Kidney (tissue), 14 donors: ENCODE measurements around the gene DEAF1. TPM values are rescaled to one million over a fixed set of nuclear protein-coding genes. Genes with fewer than 3 reads are reported as not detected.

Source experiments
- DNase-seq, 5 donors: peaks; one replicate each; pipeline ENCODE4 v3.0.0-alpha.2; 2013 to 2020
- FAIRE-seq: peaks from 2 replicates; lab custom pipeline; 2012; peaks lifted over from hg19 to GRCh38; lab: Jason Lieb, UNC
- H3K27ac ChIP-seq, 2 donors: one replicate each; pipeline ENCODE4 v1.7.0; 2013; ENCODE audit warnings: low read depth in 2 of 2, low read length in 2 of 2, inconsistent platforms in 1 of 2
- H3K27me3 ChIP-seq: one replicate; pipeline ENCODE4 v1.7.1; 2013; ENCODE audit warnings: low read length, inconsistent platforms; ENCODE audit not compliant: control insufficient read depth, insufficient read depth
- H3K36me3 ChIP-seq, 3 donors: one replicate each; pipeline versions ENCODE4 v1.7.0 to v1.7.1; 2013; ENCODE audit warnings: low read length in 3 of 3, control low read depth in 1 of 3, inconsistent platforms in 1 of 3; ENCODE audit not compliant: insufficient read depth in 3 of 3, control insufficient read depth in 2 of 3
- H3K4me1 ChIP-seq, 3 donors: one replicate each; pipeline versions ENCODE4 v1.7.0 to v1.7.1; 2013; ENCODE audit warnings: low read length in 3 of 3, inconsistent platforms in 1 of 3, low read depth in 1 of 3; ENCODE audit not compliant: control insufficient read depth in 2 of 3, insufficient read depth in 2 of 3
- H3K4me3 ChIP-seq, 3 donors: one replicate each; pipeline versions ENCODE4 v1.7.0 to v1.8.1; 2013; ENCODE audit warnings: low read length in 3 of 3, control low read depth in 1 of 3, inconsistent platforms in 1 of 3
- H3K9ac ChIP-seq, 3 donors: one replicate each; pipeline versions ENCODE4 v1.7.0 to v1.7.1; 2013; ENCODE audit warnings: low read length in 3 of 3, control low read depth in 1 of 3, inconsistent platforms in 1 of 3
- H3K9me3 ChIP-seq, 3 donors: one replicate each; pipeline versions ENCODE4 v1.7.0 to v1.7.1; 2013; ENCODE audit warnings: low read length in 3 of 3, control low read depth in 1 of 3, inconsistent platforms in 1 of 3; ENCODE audit not compliant: control insufficient read depth in 2 of 3, insufficient read depth in 1 of 3
- intact Hi-C: fragments of 100-400 bp; cut with DNase I; formaldehyde crosslinking; loops from one replicate; pipeline ENCODE4 v1.11.1; 2022
- polyA plus RNA-seq: library from polyadenylated mRNA; stranded (reverse); fragments of 350-450 nt; fragmentation: Illumina TruSeq; extraction: RNeasy Lipid Tissue Mini Kit (QIAGEN cat#74804); gene quantifications from one replicate; pipeline ENCODE4 v1.2.3, GENCODE V29; 2014; ENCODE audit warnings: low read depth, low replicate concordance; ENCODE audit not compliant: insufficient read depth
- total RNA-seq: library from RNA; stranded (reverse); fragmentation: NEBNext Ultra II Directional; extraction: Animal tissue kit (Norgen Biotek cat#: 25700); gene quantifications from one replicate; pipeline ENCODE4 v1.2.1, GENCODE V29; 2021
- TF ChIP-seq, protein P1 (sequence below): IDR thresholded peaks from 3 replicates; pipeline ENCODE4 v1.5.1; 2012; ENCODE audit warnings: mild to moderate bottlenecking, moderate library complexity, borderline replicate concordance; ENCODE audit not compliant: insufficient read depth; ENCODE audit errors: extremely low read depth
- donor health status: control.
- donor health status: control.
- donor health status: control.
- donor health status: control.
- donor health status: control.
- donor health status: DM: yes; HTN: yes; CAD: no.
- donor health status: Normal renal cell carcinoma (clear cell type).

The DEAF1 gene
- total and polyA plus RNA-seq, 2 donors from 2014 or later, result 30.2 to 54.5 TPM

DNA sequence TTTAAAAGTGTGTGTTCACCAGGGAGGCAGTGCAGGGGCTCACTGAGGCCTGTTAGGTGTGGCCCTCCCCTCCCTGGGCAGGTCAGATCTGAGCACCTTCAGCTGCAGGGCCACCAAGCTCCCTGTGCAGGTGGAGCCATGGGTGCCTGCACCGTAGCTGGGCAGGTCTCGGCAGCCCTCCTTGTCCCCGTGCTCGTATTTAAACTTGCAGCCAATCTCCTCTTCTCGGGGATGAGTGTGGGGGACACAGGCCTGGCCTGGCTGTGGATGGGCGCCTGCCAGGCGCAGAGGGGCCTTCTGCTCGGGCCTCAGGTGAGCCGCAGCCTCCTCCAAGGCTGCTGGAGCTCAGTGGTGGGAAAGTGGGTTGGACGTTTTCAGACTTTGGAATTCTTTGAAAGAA lies 99.6 kb downstream of the DEAF1 start:
- FAIRE-seq (no peak), DNase-seq (no peak)
- Histone ChIP-seq H3K4me1 (no peaks in the 10 kb centered on the region), H3K9me3 (no peaks in the 10 kb centered on the region), H3K27ac (no peak overlapping the region), H3K9ac (no peak overlapping the region), H3K4me3 (no peak overlapping the region), H3K36me3 (peaks cover 0 to 44% (median 25%) of the 10 kb centered on the region in 3 donors), H3K27me3 (no peaks in the 10 kb centered on the region)
- intact Hi-C loops, result no loop called here
- TF ChIP-seq, protein P1, sequence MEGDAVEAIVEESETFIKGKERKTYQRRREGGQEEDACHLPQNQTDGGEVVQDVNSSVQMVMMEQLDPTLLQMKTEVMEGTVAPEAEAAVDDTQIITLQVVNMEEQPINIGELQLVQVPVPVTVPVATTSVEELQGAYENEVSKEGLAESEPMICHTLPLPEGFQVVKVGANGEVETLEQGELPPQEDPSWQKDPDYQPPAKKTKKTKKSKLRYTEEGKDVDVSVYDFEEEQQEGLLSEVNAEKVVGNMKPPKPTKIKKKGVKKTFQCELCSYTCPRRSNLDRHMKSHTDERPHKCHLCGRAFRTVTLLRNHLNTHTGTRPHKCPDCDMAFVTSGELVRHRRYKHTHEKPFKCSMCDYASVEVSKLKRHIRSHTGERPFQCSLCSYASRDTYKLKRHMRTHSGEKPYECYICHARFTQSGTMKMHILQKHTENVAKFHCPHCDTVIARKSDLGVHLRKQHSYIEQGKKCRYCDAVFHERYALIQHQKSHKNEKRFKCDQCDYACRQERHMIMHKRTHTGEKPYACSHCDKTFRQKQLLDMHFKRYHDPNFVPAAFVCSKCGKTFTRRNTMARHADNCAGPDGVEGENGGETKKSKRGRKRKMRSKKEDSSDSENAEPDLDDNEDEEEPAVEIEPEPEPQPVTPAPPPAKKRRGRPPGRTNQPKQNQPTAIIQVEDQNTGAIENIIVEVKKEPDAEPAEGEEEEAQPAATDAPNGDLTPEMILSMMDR, result no peak

Other genes with a start within 250 kb of the DEAF1 start
- gene PTDSS2, start 244.9 kb downstream of the DEAF1 start, total RNA-seq, result 28.5 TPM
- 37.7 TPM for gene PTDSS2, start 244.9 kb downstream of the DEAF1 start, polyA plus RNA-seq
- 191 TPM for gene RNH1, start 188.0 kb downstream of the DEAF1 start, total RNA-seq
- 171 TPM for gene RNH1, start 188.0 kb downstream of the DEAF1 start, polyA plus RNA-seq
- 66.1 TPM for gene HRAS, start 159.6 kb downstream of the DEAF1 start, total RNA-seq
- 100 TPM for gene HRAS, start 159.6 kb downstream of the DEAF1 start, polyA plus RNA-seq
- gene LRRC56, start 157.7 kb downstream of the DEAF1 start, total RNA-seq, result 7.7 TPM
- gene LRRC56, start 157.7 kb downstream of the DEAF1 start, polyA plus RNA-seq, result 1.2 TPM
- gene LMNTD2, start 134.5 kb downstream of the DEAF1 start, total RNA-seq, result 8.0 TPM
- 6.2 TPM for gene LMNTD2, start 134.5 kb downstream of the DEAF1 start, polyA plus RNA-seq
- 106 TPM for gene RASSF7, start 134.3 kb downstream of the DEAF1 start, total RNA-seq
- 108 TPM for gene RASSF7, start 134.3 kb downstream of the DEAF1 start, polyA plus RNA-seq
- 30.9 TPM for gene PHRF1, start 118.8 kb downstream of the DEAF1 start, total RNA-seq
- gene PHRF1, start 118.8 kb downstream of the DEAF1 start, polyA plus RNA-seq, result 7.5 TPM
- 36.7 TPM for gene IRF7, start 79.3 kb downstream of the DEAF1 start, total RNA-seq
- 21.5 TPM for gene IRF7, start 79.3 kb downstream of the DEAF1 start, polyA plus RNA-seq
- gene CDHR5, start 70.3 kb downstream of the DEAF1 start, total RNA-seq, result 7.0 TPM
- gene CDHR5, start 70.3 kb downstream of the DEAF1 start, polyA plus RNA-seq, result 45.6 TPM
- not detected for gene SCT, start 68.0 kb downstream of the DEAF1 start, total RNA-seq
- gene SCT, start 68.0 kb downstream of the DEAF1 start, polyA plus RNA-seq, result not detected
- 1.1 TPM for gene DRD4, start 58.0 kb downstream of the DEAF1 start, total RNA-seq
- gene DRD4, start 58.0 kb downstream of the DEAF1 start, polyA plus RNA-seq, result 0.47 TPM
- gene TMEM80, start 594 bp upstream of the DEAF1 start, total RNA-seq, result 38.6 TPM
- gene TMEM80, start 594 bp upstream of the DEAF1 start, polyA plus RNA-seq, result 36.2 TPM
- gene EPS8L2, start 11.0 kb upstream of the DEAF1 start, total RNA-seq, result 287 TPM
- 199 TPM for gene EPS8L2, start 11.0 kb upstream of the DEAF1 start, polyA plus RNA-seq
- 175 TPM for gene TALDO1, start 52.2 kb upstream of the DEAF1 start, total RNA-seq
- 312 TPM for gene TALDO1, start 52.2 kb upstream of the DEAF1 start, polyA plus RNA-seq
- gene GATD1, start 82.3 kb upstream of the DEAF1 start, total RNA-seq, result 66.2 TPM
- gene GATD1, start 82.3 kb upstream of the DEAF1 start, polyA plus RNA-seq, result 38.3 TPM
- gene CEND1, start 94.9 kb upstream of the DEAF1 start, total RNA-seq, result 0.16 TPM
- gene CEND1, start 94.9 kb upstream of the DEAF1 start, polyA plus RNA-seq, result 3.6 TPM
- 17.8 TPM for gene SLC25A22, start 103.1 kb upstream of the DEAF1 start, total RNA-seq
- 14.3 TPM for gene SLC25A22, start 103.1 kb upstream of the DEAF1 start, polyA plus RNA-seq
- gene PIDD1, start 110.0 kb upstream of the DEAF1 start, total RNA-seq, result 16.5 TPM
- gene PIDD1, start 110.0 kb upstream of the DEAF1 start, polyA plus RNA-seq, result 9.1 TPM
- 1,544 TPM for gene RPLP2, start 114.7 kb upstream of the DEAF1 start, total RNA-seq
- gene RPLP2, start 114.7 kb upstream of the DEAF1 start, polyA plus RNA-seq, result 1,997 TPM
- 173 TPM for gene PNPLA2, start 123.7 kb upstream of the DEAF1 start, total RNA-seq
- 67.9 TPM for gene PNPLA2, start 123.7 kb upstream of the DEAF1 start, polyA plus RNA-seq
- gene CRACR2B, start 132.7 kb upstream of the DEAF1 start, total RNA-seq, result 22.6 TPM
- gene CRACR2B, start 132.7 kb upstream of the DEAF1 start, polyA plus RNA-seq, result 16.5 TPM
- 476 TPM for gene CD151, start 137.7 kb upstream of the DEAF1 start, total RNA-seq
- 379 TPM for gene CD151, start 137.7 kb upstream of the DEAF1 start, polyA plus RNA-seq
- gene POLR2L, start 147.3 kb upstream of the DEAF1 start, total RNA-seq, result 107 TPM
- gene POLR2L, start 147.3 kb upstream of the DEAF1 start, polyA plus RNA-seq, result 376 TPM
- 104 TPM for gene TSPAN4, start 147.6 kb upstream of the DEAF1 start, total RNA-seq
- 81.2 TPM for gene TSPAN4, start 147.6 kb upstream of the DEAF1 start, polyA plus RNA-seq
- gene CHID1, start 215.6 kb upstream of the DEAF1 start, total RNA-seq, result 82.2 TPM
- 128 TPM for gene CHID1, start 215.6 kb upstream of the DEAF1 start, polyA plus RNA-seq
- gene AP2A2, start 230.6 kb upstream of the DEAF1 start, total RNA-seq, result 144 TPM
- gene AP2A2, start 230.6 kb upstream of the DEAF1 start, polyA plus RNA-seq, result 76.5 TPM